Skeletal muscle satellite cell (primary cell): ENCODE data around the gene TEX13A. TPM values are rescaled to one million over a fixed set of nuclear protein-coding genes. Genes with fewer than 3 reads are reported as not detected.
"Not testable (repeated sequence)": the region's sequence is repeated elsewhere in the genome, so short reads cannot be mapped to it uniquely, and the experiment has no call there.

Experiments
- H3K27me3 ChIP-seq: 2 replicates; pipeline ENCODE4 v1.7.0; 2013; ENCODE audit warnings: low read length; ENCODE audit not compliant: control insufficient read depth, insufficient read depth
- H3K36me3 ChIP-seq: 2 replicates; pipeline ENCODE4 v1.7.0; 2013; ENCODE audit warnings: mild to moderate bottlenecking, control low read depth, low read length; ENCODE audit not compliant: insufficient read depth
- H3K4me1 ChIP-seq: 2 replicates; pipeline ENCODE4 v1.7.0; 2013; ENCODE audit warnings: low read length; ENCODE audit not compliant: control insufficient read depth, insufficient read depth
- H3K4me2 ChIP-seq: 2 replicates; pipeline ENCODE4 v1.7.0; 2013; ENCODE audit warnings: mild to moderate bottlenecking, low read length
- H3K4me3 ChIP-seq: 2 replicates; pipeline ENCODE4 v1.7.0; 2013; ENCODE audit warnings: low read length
- H3K9ac ChIP-seq: 2 replicates; pipeline ENCODE4 v1.7.0; 2013; ENCODE audit warnings: mild to moderate bottlenecking, low read depth, low read length, moderate library complexity
- H3K9me3 ChIP-seq: replicated peaks from 2 replicates; pipeline ENCODE4 v1.7.0; 2013; ENCODE audit warnings: mild to moderate bottlenecking, control low read depth, low read length
- total RNA-seq: library from RNA; depleted of rRNA; stranded (reverse); fragments of >200 nt; gene quantifications from 2 replicates; pipeline ENCODE4 v1.2.3, GENCODE V29; 2012; rRNA removed

The TEX13A gene, protein sequence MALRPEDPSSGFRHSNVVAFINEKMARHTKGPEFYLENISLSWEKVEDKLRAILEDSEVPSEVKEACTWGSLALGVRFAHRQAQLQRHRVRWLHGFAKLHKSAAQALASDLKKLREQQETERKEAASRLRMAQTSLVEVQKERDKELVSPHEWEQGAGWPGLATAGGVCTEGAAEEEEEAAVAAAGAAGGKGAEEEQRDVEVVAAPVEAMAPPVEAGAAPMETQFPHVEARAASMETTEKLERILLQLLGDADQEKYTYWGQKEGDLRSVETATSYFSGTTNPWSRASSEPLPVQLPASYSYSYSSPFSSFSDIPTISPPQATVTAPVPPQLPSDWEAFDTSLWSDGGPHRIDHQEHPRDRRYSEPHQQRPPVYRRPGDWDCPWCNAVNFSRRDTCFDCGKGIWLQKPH
- not detected in 2 replicates for total RNA-seq

DNA sequence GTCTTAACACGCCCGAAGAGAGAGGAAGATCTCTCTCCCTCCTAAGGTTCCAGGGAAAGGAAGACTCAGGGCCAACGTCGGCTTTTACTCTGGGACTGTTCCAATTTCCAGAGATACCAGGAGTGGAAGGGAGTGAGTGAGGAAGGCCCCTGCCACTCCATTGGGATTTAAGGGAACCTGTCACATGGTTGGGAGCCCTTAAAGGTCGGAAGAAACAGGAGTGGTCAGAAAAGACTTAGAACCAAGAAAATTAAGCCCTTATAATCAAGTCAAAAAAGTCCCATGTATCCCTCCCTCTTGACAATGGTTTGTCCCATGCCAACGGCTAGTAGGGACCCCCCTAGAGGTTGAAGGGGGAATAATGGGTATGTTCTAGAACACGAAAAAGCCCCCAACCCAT is at the start of gene TEX13A:
TEX13A (minus strand) TSS at position 59 of the 400 bp plus-strand sequence. CDS start 297 bp downstream, outside the sequence.
- no peak within 1 kb of the TSS for H3K4me3 ChIP-seq
- peaks cover 8% of the 10 kb centered on the region for H3K27me3 ChIP-seq
- H3K9me3 ChIP-seq = no peaks in the 10 kb centered on the region

DNA sequence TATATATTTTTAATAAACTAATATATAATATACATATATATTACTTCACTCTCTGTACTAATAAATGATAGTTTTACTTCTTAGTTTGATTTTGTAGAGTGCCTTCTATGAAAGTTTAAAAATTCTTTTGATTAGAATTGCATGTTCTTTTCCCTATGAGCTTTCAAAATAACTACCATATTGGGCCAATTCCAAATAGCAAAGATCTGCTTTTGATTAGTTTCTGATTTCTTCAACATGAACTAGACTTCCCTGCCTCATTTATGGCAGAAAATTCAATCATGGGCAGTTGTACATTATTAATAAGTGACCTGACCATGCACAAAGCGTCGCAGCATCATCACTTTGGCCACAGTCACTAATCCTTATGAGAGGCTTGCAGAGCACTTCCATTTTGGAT is 48.9 kb upstream of the TEX13A start:
- no peaks in the 10 kb centered on the region for H3K9me3 ChIP-seq
- H3K27me3 ChIP-seq = peaks cover 8% of the 10 kb centered on the region
- no peak overlapping the region for H3K4me3 ChIP-seq
- no peaks in the 10 kb centered on the region for H3K4me1 ChIP-seq
- H3K9ac ChIP-seq = no peak overlapping the region
- H3K4me2 ChIP-seq = no peak overlapping the region
- no peaks in the 10 kb centered on the region for H3K36me3 ChIP-seq

More for the DNA sequence above, at the start of gene TEX13A:
- Histone ChIP-seq H3K4me1 (no peaks in the 10 kb centered on the region), H3K36me3 (no peaks in the 10 kb centered on the region), H3K4me2 (no peak within 1 kb of the TSS), H3K9ac (no peak within 1 kb of the TSS)

DNA sequence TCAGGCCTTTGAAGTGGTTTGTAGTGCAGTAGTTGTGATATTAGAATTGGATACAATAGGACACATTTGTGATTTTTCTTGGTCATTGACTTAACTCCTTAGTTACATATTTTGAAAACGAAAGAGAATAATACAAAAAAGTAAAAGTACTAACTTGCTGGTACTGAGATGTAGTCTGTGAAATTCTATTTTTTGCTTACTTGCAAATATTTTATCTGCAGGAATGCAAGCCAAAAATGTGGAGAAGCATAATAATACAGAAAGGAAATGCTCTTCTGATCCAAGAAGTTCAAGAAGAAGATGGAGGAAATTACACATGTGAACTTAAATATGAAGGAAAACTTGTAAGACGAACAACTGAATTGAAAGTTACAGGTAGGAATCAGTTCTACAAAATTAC is 46.7 kb upstream of the TEX13A start:
- Histone ChIP-seq H3K4me1 (no peaks in the 10 kb centered on the region), H3K27me3 (peaks cover 8% of the 10 kb centered on the region)

DNA sequence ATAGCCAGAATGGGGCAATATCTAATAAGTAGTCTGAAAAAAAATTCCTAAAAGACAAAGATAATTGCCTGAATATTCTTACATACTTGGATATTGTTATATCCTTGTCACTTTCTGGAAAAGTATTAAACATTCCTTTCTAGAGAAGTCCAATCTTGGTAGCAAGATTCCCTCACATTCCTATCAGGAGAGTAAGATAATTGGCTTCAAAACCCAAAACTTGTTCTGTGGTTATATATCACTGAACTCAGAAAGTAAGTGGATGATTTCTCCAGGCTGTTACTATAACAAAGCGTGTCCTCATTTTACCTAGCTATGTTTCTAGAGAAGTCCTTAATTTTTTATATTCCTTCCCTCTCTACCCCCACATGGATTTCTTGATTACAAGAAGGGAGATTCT is 46.0 kb upstream of the TEX13A start:
- H3K9me3 ChIP-seq = no peaks in the 10 kb centered on the region
- no peaks in the 10 kb centered on the region for H3K4me1 ChIP-seq
- peaks cover 8% of the 10 kb centered on the region for H3K27me3 ChIP-seq
- no peaks in the 10 kb centered on the region for H3K36me3 ChIP-seq
- no peak overlapping the region for H3K4me2 ChIP-seq
- H3K9ac ChIP-seq = no peak overlapping the region
- H3K4me3 ChIP-seq = no peak overlapping the region

More for the DNA sequence above, 46.7 kb upstream of the TEX13A start:
- Histone ChIP-seq H3K4me2 (no peak overlapping the region), H3K4me3 (no peak overlapping the region), H3K9me3 (no peaks in the 10 kb centered on the region), H3K36me3 (no peaks in the 10 kb centered on the region), H3K9ac (no peak overlapping the region)

DNA sequence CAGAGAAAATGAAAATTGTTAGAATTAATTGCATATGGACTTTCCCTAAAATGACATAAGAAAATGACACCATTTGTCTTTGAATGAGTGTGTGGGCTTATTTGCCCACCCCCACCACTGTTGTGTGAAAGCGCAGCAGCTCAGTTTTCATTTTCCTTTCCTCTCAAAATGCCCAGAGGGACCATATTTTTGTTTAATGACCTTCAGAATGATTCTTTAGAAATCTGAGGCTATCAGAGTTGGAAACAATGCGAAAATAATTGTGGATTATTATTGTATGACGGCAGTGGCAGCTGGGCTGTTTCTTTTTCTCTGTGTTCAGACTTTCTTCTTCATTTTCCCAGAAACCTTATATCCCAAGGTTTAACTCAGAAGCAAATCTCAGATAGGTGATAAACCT is 44.6 kb upstream of the TEX13A start:
- Histone ChIP-seq H3K4me3 (no peak overlapping the region), H3K36me3 (no peaks in the 10 kb centered on the region)

DNA sequence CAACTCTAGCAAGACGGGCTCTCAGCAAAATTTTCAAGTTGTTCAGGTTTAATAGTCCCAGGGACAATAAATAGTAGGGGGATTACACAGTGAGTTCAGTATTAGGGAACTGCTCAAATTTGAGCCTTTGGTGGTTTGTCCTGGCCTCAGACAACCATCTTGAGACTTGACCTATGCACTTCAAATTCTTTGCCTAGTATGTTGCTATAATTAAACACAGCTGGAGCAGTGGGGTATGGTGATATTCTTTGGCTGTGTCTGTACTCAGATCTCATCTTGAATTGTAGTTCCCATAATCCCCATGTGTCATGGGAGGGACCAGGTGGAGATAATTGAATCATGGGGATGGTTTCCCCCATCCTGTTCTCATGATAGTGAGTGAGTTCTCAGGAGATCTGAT is 43.3 kb upstream of the TEX13A start:
- Histone ChIP-seq H3K9me3 (no peaks in the 10 kb centered on the region), H3K9ac (no peak overlapping the region), H3K4me1 (no peaks in the 10 kb centered on the region), H3K4me2 (no peak overlapping the region), H3K4me3 (no peak overlapping the region), H3K27me3 (peaks cover 7% of the 10 kb centered on the region), H3K36me3 (no peaks in the 10 kb centered on the region)

More for the DNA sequence above, 44.6 kb upstream of the TEX13A start:
- Histone ChIP-seq H3K4me2 (no peak overlapping the region), H3K27me3 (peaks cover 9% of the 10 kb centered on the region), H3K4me1 (no peaks in the 10 kb centered on the region), H3K9ac (no peak overlapping the region), H3K9me3 (no peaks in the 10 kb centered on the region)

DNA sequence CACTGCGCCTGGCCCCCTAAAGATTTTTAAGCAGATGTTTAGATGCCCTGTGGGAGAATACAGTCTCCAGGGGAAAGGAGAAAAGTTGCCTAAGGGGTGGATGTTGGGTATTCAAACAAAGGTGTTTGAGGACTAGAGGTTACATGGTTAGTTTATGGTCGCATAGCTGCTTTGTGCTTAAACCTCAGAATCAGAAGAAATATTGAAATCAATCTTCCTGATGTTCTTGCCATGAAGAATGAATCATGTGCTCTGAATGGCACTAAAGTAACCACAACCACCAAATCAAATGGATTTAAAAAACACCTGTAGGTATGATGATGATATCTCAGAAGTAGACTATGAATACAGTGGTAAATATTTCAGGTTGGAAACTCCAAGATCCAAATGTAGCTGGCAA is 42.7 kb upstream of the TEX13A start:
- H3K4me2 ChIP-seq = no peak overlapping the region
- H3K9ac ChIP-seq = no peak overlapping the region
- no peak overlapping the region for H3K4me3 ChIP-seq
- H3K4me1 ChIP-seq = no peaks in the 10 kb centered on the region
- H3K27me3 ChIP-seq = peaks cover 7% of the 10 kb centered on the region
- H3K36me3 ChIP-seq = no peaks in the 10 kb centered on the region
- H3K9me3 ChIP-seq = no peaks in the 10 kb centered on the region

DNA sequence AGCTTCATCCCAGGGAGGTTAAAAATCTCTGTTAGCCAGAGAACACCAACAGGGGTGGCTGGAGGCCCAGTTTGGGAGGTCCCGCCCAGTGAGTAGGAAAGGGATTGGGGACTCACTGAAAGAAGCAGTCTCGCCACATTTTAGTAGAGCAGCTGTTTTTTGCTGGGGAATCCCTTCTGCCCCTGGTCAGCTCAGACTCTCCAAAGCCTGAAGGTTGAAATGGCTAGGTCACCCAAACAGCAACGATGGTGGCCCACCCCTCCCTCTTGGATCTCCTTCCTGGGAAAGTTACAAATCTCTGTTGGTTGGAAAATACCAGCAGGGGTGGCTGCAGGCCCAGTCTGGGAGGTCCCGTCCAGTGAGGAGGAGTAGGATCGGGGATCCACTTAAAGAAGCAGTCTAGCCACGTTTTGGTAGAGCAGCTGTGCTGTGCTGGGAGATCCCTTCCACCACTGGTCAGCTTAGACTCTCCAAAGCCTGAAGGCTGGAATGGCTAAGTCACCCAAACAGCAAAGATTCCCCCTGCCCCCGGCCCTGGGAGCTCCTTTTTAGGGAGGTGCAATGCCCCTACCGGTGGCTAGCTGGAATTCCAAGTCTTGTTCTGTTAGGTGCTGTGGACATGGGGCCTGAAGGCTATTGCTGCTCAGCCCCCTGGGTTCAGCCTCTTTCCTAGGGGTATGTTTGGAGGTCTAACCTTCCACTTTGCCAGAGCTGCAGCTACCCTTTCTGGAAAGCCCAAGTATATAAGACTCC is 40.0 kb upstream of the TEX13A start:
- Histone ChIP-seq H3K36me3 (no peaks in the 10 kb centered on the region), H3K27me3 (peaks cover 12% of the 10 kb centered on the region), H3K9ac (no peak overlapping the region)

DNA sequence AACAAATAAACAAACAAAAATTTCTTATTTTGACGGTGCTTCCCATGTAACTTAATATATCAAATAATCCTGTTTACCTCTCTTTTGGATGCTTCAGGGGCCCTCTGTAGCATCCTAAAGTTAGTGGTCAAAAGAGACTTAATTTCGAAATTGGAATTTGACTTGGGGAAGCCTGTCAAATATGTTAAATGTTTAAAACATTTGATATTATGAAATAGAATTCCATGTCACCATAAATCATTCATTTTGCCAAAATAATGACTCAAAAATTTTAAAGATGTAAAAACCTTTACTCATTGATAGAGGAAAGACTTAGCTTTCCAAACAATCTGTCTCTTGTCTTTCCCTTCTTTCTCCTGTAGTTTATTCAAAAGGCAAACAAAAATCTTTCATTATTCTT is 20.6 kb upstream of the TEX13A start:
- no peak overlapping the region for H3K9ac ChIP-seq
- no peaks in the 10 kb centered on the region for H3K36me3 ChIP-seq
- H3K27me3 ChIP-seq = peaks cover 2% of the 10 kb centered on the region
- H3K4me3 ChIP-seq = no peak overlapping the region
- H3K4me1 ChIP-seq = no peaks in the 10 kb centered on the region
- no peaks in the 10 kb centered on the region for H3K9me3 ChIP-seq
- no peak overlapping the region for H3K4me2 ChIP-seq

More for the DNA sequence above, 40.0 kb upstream of the TEX13A start:
- Histone ChIP-seq H3K4me2 (no peak overlapping the region), H3K4me3 (no peak overlapping the region), H3K4me1 (no peaks in the 10 kb centered on the region), H3K9me3 (no peaks in the 10 kb centered on the region)

DNA sequence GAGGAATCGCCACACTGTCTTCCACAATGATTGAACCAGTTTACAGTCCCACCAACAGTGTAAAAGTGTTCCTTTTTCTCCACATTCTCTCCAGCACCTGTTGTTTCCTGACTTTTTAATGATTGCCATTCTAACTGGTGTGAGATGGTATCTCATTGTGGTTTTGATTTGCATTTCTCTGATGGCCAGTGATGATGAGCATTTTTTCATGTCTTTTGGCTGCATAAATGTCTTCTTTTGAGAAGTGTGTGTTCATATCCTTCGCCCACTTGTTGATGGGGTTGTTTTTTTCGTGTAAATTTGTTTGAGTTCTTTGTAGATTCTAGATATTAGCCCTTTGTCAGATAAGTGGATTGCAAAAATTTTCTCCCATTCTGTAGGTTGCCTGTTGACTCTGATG is 16.9 kb upstream of the TEX13A start:
- H3K36me3 ChIP-seq = not testable (repeated sequence)

DNA sequence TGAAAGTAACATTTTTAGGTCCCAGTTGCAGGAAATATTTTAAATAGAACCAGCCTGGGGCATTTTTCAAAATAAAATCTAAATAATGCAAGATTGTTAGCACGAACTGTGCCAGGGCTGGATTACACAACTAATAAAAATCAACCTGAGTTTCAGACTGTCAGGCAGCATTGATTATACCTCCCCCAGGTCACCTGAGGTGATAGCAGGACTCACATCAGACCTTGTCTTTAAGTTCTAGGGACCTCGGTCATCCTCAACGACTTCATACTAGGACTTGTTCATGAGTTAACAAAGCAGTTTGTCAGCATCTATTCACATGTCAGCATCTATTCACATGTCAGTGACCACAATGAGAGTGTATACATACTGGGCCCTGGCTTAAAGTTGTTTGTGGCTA is 8.7 kb upstream of the TEX13A start:
- H3K36me3 ChIP-seq = no peaks in the 10 kb centered on the region
- no peaks in the 10 kb centered on the region for H3K4me1 ChIP-seq
- no peak overlapping the region for H3K9ac ChIP-seq
- no peak overlapping the region for H3K4me3 ChIP-seq
- H3K27me3 ChIP-seq = peaks cover 10% of the 10 kb centered on the region
- no peaks in the 10 kb centered on the region for H3K9me3 ChIP-seq
- no peak overlapping the region for H3K4me2 ChIP-seq

More for the DNA sequence above, 16.9 kb upstream of the TEX13A start:
- not testable (repeated sequence) for H3K27me3 ChIP-seq, H3K4me3 ChIP-seq, H3K9me3 ChIP-seq, H3K4me2 ChIP-seq, H3K9ac ChIP-seq, H3K4me1 ChIP-seq
